Measurements from ENCODE around the gene TCOF1.

TCOF1 gene

DNA sequence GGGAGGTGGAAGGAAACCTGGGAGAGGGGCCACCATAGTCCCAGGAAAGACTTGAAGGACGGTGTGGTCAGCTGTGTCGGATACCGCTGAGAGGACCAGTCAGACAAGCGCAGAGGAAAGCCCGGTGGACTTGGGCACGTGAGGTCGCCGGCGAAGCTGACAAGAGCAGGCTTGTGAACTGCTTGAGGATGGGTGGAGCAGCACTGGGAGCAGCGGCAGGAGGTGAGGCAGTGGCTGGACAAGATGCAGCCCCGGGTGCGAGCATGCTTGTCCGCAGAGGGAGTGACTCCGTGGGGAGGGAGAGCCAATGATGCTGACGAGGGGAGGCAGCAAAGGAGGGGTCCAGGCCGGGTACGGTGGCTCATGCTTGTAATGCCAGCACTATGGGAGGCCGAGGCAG lies 73.6 kb downstream of the TCOF1 start:
- no peak for ATAC-seq
- no peak for TF ChIP-seq ARNTL (CRISPR knock-in tag; IDR thresholded peaks at IDR 0.05; ENCODE audit: borderline replicate concordance, low read depth)
- no peak for TF ChIP-seq SNAI2 (CRISPR knock-in tag; IDR thresholded peaks at IDR 0.05)
- TF ChIP-seq OSR1 (CRISPR knock-in tag; IDR thresholded peaks at IDR 0.05) = no peak
- no peak for TF ChIP-seq TOX (CRISPR knock-in tag; IDR thresholded peaks at IDR 0.05; ENCODE audit: borderline replicate concordance)
- TF ChIP-seq PPARA (CRISPR knock-in tag; IDR thresholded peaks at IDR 0.05; ENCODE audit: borderline replicate concordance) = no peak
- no peak for TF ChIP-seq ZFP30 (CRISPR knock-in tag; IDR thresholded peaks at IDR 0.05)
- no peak for TF ChIP-seq BACH2 (CRISPR knock-in tag; IDR thresholded peaks at IDR 0.05; ENCODE audit: borderline replicate concordance)
- no peak for TF ChIP-seq RARB (CRISPR knock-in tag; IDR thresholded peaks at IDR 0.05)
- no peak for TF ChIP-seq TCF4 (CRISPR knock-in tag; IDR thresholded peaks at IDR 0.05; ENCODE audit: borderline replicate concordance)
- no peak for TF ChIP-seq CSDC2 (CRISPR knock-in tag; IDR thresholded peaks at IDR 0.05)
- TF ChIP-seq ZNF70 (CRISPR knock-in tag; IDR thresholded peaks at IDR 0.05) = no peak
- TF ChIP-seq, protein P1, sequence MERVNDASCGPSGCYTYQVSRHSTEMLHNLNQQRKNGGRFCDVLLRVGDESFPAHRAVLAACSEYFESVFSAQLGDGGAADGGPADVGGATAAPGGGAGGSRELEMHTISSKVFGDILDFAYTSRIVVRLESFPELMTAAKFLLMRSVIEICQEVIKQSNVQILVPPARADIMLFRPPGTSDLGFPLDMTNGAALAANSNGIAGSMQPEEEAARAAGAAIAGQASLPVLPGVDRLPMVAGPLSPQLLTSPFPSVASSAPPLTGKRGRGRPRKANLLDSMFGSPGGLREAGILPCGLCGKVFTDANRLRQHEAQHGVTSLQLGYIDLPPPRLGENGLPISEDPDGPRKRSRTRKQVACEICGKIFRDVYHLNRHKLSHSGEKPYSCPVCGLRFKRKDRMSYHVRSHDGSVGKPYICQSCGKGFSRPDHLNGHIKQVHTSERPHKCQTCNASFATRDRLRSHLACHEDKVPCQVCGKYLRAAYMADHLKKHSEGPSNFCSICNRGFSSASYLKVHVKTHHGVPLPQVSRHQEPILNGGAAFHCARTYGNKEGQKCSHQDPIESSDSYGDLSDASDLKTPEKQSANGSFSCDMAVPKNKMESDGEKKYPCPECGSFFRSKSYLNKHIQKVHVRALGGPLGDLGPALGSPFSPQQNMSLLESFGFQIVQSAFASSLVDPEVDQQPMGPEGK (CRISPR knock-in tag; IDR thresholded peaks at IDR 0.05; ENCODE audit: borderline replicate concordance) = no peak
- TF ChIP-seq, protein P2, sequence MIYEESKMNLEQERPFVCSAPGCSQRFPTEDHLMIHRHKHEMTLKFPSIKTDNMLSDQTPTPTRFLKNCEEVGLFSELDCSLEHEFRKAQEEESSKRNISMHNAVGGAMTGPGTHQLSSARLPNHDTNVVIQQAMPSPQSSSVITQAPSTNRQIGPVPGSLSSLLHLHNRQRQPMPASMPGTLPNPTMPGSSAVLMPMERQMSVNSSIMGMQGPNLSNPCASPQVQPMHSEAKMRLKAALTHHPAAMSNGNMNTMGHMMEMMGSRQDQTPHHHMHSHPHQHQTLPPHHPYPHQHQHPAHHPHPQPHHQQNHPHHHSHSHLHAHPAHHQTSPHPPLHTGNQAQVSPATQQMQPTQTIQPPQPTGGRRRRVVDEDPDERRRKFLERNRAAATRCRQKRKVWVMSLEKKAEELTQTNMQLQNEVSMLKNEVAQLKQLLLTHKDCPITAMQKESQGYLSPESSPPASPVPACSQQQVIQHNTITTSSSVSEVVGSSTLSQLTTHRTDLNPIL (CRISPR knock-in tag; IDR thresholded peaks at IDR 0.05; ENCODE audit: low read depth) = no peak
- TF ChIP-seq ZNF8 (CRISPR knock-in tag; IDR thresholded peaks at IDR 0.05) = no peak
- TF ChIP-seq GLIS3 (CRISPR knock-in tag; IDR thresholded peaks at IDR 0.05) = no peak
- TF ChIP-seq, protein P3, sequence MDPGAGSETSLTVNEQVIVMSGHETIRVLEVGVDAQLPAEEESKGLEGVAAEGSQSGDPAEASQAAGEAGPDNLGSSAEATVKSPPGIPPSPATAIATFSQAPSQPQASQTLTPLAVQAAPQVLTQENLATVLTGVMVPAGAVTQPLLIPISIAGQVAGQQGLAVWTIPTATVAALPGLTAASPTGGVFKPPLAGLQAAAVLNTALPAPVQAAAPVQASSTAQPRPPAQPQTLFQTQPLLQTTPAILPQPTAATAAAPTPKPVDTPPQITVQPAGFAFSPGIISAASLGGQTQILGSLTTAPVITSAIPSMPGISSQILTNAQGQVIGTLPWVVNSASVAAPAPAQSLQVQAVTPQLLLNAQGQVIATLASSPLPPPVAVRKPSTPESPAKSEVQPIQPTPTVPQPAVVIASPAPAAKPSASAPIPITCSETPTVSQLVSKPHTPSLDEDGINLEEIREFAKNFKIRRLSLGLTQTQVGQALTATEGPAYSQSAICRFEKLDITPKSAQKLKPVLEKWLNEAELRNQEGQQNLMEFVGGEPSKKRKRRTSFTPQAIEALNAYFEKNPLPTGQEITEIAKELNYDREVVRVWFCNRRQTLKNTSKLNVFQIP (CRISPR knock-in tag; IDR thresholded peaks at IDR 0.05; ENCODE audit: borderline replicate concordance, low read depth) = no peak
- TF ChIP-seq ZC3H10 (CRISPR knock-in tag; IDR thresholded peaks at IDR 0.05) = no peak
- TF ChIP-seq, protein P4, sequence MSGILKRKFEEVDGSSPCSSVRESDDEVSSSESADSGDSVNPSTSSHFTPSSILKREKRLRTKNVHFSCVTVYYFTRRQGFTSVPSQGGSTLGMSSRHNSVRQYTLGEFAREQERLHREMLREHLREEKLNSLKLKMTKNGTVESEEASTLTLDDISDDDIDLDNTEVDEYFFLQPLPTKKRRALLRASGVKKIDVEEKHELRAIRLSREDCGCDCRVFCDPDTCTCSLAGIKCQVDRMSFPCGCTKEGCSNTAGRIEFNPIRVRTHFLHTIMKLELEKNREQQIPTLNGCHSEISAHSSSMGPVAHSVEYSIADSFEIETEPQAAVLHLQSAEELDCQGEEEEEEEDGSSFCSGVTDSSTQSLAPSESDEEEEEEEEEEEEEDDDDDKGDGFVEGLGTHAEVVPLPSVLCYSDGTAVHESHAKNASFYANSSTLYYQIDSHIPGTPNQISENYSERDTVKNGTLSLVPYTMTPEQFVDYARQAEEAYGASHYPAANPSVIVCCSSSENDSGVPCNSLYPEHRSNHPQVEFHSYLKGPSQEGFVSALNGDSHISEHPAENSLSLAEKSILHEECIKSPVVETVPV (CRISPR knock-in tag; IDR thresholded peaks at IDR 0.05) = no peak
- TF ChIP-seq, protein P5, sequence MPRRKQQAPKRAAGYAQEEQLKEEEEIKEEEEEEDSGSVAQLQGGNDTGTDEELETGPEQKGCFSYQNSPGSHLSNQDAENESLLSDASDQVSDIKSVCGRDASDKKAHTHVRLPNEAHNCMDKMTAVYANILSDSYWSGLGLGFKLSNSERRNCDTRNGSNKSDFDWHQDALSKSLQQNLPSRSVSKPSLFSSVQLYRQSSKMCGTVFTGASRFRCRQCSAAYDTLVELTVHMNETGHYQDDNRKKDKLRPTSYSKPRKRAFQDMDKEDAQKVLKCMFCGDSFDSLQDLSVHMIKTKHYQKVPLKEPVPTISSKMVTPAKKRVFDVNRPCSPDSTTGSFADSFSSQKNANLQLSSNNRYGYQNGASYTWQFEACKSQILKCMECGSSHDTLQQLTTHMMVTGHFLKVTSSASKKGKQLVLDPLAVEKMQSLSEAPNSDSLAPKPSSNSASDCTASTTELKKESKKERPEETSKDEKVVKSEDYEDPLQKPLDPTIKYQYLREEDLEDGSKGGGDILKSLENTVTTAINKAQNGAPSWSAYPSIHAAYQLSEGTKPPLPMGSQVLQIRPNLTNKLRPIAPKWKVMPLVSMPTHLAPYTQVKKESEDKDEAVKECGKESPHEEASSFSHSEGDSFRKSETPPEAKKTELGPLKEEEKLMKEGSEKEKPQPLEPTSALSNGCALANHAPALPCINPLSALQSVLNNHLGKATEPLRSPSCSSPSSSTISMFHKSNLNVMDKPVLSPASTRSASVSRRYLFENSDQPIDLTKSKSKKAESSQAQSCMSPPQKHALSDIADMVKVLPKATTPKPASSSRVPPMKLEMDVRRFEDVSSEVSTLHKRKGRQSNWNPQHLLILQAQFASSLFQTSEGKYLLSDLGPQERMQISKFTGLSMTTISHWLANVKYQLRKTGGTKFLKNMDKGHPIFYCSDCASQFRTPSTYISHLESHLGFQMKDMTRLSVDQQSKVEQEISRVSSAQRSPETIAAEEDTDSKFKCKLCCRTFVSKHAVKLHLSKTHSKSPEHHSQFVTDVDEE (CRISPR knock-in tag; IDR thresholded peaks at IDR 0.05) = no peak

DNA sequence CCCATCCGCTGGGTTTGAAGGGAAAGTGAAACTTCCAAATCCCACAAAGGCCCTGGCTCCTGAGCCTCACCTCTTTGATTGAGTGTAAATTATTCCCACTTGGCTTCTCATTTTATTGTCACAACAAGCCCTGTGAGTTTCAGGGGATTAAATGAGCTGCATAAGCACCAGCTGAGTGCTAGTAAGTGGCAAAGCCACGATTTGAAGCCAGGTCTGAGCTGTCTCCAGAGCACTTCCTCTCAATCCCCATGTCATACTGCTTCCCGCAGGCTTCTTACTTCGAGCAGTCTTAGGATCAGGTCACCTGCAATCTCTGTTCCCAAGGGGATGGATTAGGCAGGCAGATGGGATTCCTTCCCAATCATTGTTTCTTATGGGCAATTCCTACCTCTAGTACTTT lies 74.1 kb downstream of the TCOF1 start:
- TF ChIP-seq PPARA (CRISPR knock-in tag; IDR thresholded peaks at IDR 0.05; ENCODE audit: borderline replicate concordance) = no peak
- no peak for TF ChIP-seq SNAI2 (CRISPR knock-in tag; IDR thresholded peaks at IDR 0.05)
- TF ChIP-seq, protein P3 (CRISPR knock-in tag; IDR thresholded peaks at IDR 0.05; ENCODE audit: borderline replicate concordance, low read depth) = no peak

DNA sequence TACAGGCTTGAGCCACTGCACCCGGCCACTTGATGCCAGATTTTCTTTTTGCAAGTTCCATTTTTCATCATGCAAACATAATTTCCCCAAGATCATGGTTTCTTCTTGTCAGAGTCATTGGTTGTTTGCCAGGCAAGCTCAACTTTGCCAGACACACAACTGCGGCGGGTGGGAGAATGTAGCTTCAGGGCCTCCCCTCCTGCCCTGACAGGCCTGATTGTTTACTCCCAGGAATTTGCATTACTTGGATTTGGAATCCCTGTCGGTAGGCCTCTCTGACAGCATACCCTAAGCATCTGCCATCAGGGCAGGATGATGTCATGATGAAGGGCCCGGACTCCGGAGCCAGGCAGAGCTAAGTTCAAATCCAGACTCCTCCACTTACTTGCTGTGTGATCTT lies 77.0 kb downstream of the TCOF1 start:
- TF ChIP-seq SNAI2 (CRISPR knock-in tag; IDR thresholded peaks at IDR 0.05) = 0 out of 2 replicates have a peak, but pooled peaks have one; percentile 17
- no peak for TF ChIP-seq ESRRG (CRISPR knock-in tag; IDR thresholded peaks at IDR 0.05)
- peak; percentile 30 for ATAC-seq

More for the DNA sequence above, 74.1 kb downstream of the TCOF1 start:
- ATAC-seq = no peak
